Measurements from ENCODE around the gene PARD3B.

- TF ChIP-seq, protein P1, sequence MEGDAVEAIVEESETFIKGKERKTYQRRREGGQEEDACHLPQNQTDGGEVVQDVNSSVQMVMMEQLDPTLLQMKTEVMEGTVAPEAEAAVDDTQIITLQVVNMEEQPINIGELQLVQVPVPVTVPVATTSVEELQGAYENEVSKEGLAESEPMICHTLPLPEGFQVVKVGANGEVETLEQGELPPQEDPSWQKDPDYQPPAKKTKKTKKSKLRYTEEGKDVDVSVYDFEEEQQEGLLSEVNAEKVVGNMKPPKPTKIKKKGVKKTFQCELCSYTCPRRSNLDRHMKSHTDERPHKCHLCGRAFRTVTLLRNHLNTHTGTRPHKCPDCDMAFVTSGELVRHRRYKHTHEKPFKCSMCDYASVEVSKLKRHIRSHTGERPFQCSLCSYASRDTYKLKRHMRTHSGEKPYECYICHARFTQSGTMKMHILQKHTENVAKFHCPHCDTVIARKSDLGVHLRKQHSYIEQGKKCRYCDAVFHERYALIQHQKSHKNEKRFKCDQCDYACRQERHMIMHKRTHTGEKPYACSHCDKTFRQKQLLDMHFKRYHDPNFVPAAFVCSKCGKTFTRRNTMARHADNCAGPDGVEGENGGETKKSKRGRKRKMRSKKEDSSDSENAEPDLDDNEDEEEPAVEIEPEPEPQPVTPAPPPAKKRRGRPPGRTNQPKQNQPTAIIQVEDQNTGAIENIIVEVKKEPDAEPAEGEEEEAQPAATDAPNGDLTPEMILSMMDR (IDR thresholded peaks at IDR 0.05), result no peak
- TF ChIP-seq POLR2A (IDR thresholded peaks at IDR 0.05) (no peak), POLR2AphosphoS5 (IDR thresholded peaks at IDR 0.05; ENCODE audit: insufficient read depth in 1 of 2, low read depth in 1 of 2) (no peak)
These were observed 456.2 kb downstream of the PARD3B start for GRCh38 chr2:205001300-205001966.
